Measurements from ENCODE around the gene CLK3.
A peak's percentile ranks its signal among the peaks of the same experiment; 100 is the strongest.

The CLK3 gene

GRCh38 chr15:74643665-74644204 is 28.1 kb downstream of the CLK3 start:
- no peak overlapping the region for H3K4me3 ChIP-seq (ENCODE audit: low read depth, low read length)
- TF ChIP-seq, protein P1, sequence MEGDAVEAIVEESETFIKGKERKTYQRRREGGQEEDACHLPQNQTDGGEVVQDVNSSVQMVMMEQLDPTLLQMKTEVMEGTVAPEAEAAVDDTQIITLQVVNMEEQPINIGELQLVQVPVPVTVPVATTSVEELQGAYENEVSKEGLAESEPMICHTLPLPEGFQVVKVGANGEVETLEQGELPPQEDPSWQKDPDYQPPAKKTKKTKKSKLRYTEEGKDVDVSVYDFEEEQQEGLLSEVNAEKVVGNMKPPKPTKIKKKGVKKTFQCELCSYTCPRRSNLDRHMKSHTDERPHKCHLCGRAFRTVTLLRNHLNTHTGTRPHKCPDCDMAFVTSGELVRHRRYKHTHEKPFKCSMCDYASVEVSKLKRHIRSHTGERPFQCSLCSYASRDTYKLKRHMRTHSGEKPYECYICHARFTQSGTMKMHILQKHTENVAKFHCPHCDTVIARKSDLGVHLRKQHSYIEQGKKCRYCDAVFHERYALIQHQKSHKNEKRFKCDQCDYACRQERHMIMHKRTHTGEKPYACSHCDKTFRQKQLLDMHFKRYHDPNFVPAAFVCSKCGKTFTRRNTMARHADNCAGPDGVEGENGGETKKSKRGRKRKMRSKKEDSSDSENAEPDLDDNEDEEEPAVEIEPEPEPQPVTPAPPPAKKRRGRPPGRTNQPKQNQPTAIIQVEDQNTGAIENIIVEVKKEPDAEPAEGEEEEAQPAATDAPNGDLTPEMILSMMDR (IDR thresholded peaks at IDR 0.05; ENCODE audit: low read depth, low read length), result no peak
- DNase-seq (ENCODE audit: low read depth, low spot score), result no peak
- in situ Hi-C loops (cut with HindIII; ENCODE audit: low sequenced_read_pairs), result no loop called here

DNA sequence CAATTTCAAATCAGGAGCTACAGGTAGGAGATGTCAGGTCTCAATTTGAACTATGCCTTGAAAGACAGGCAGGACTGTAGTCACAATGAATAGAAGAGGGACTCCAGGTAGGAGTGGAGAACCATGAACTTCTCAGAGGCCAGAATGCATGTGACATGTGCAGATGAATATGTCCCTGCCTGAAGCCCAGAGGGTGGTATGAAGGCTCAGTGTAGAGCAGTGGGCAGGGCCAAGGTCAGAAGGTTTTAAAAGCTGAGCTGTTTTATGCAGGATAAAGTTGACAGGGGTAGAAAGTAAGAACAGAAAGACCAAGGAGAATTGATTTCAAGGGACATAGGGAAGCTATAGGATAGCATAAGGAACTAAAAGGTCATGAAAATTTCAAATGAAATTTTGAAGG is 30.8 kb downstream of the CLK3 start:
- DNase-seq (ENCODE audit: low read depth, low spot score), result no peak
- TF ChIP-seq, protein P1 (IDR thresholded peaks at IDR 0.05; ENCODE audit: low read depth, low read length), result no peak
- in situ Hi-C loops (cut with HindIII; ENCODE audit: low sequenced_read_pairs), result no loop called here
- no peak overlapping the region for H3K4me3 ChIP-seq (ENCODE audit: low read depth, low read length)

DNA sequence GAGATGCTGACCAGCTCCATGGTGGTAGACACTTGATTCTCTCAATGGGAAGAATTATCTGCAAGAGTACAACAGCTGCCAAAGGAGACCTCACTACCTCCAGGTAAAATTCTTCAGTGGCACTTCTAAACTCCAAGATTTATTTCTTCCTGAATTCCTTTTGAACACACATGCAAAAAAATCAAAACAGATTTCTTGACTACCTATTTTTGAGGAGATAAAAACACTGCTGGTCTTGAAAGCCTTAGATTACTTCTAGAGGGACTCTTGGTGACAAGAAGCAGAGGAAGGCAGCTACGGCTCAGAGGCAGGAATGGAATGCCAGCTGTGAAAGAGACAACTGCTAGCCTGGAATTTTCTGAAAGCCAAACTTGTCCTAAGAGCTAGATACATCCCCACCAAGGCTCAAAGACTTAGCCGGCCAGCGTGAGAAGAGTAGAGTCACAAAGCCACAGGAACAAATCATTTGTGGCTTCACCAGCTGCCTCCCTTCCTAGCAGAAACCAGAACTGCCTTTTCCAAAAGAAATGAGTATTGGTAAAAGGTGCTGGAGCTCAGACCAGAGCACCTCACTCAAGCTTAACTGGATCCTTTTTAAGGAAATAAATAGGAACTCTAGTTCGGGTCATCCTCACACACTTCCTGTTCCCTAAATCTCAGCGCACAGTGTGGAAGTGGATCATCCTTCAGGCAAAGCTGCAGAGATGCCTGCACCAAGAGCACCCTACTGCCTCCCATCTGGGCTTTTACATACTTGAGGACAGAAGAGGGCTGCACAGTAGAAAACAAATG is 32.6 kb downstream of the CLK3 start:
- in situ Hi-C loops (cut with HindIII; ENCODE audit: low sequenced_read_pairs), result no loop called here

GRCh38 chr15:74651242-74651741 is 35.7 kb downstream of the CLK3 start:
- H3K4me3 ChIP-seq (ENCODE audit: low read depth, low read length), result no peak overlapping the region
- in situ Hi-C loops (cut with HindIII; ENCODE audit: low sequenced_read_pairs), result no loop called here
- TF ChIP-seq, protein P1 (IDR thresholded peaks at IDR 0.05; ENCODE audit: low read depth, low read length), result no peak
- peak; percentile 34 for DNase-seq (ENCODE audit: low read depth, low spot score)

More for the DNA sequence above, 32.6 kb downstream of the CLK3 start:
- no peak overlapping the region for H3K4me3 ChIP-seq (ENCODE audit: low read depth, low read length)
- no peak for DNase-seq (ENCODE audit: low read depth, low spot score)
- TF ChIP-seq, protein P1 (IDR thresholded peaks at IDR 0.05; ENCODE audit: low read depth, low read length), result no peak

GRCh38 chr15:74653426-74654102 is 37.9 kb downstream of the CLK3 start:
- TF ChIP-seq, protein P1 (IDR thresholded peaks at IDR 0.05; ENCODE audit: low read depth, low read length), result no peak
- H3K4me3 ChIP-seq (ENCODE audit: low read depth, low read length), result no peak overlapping the region
- peak; percentile 63 for DNase-seq (ENCODE audit: low read depth, low spot score)
- in situ Hi-C loops (cut with HindIII; ENCODE audit: low sequenced_read_pairs), result no loop called here

DNA sequence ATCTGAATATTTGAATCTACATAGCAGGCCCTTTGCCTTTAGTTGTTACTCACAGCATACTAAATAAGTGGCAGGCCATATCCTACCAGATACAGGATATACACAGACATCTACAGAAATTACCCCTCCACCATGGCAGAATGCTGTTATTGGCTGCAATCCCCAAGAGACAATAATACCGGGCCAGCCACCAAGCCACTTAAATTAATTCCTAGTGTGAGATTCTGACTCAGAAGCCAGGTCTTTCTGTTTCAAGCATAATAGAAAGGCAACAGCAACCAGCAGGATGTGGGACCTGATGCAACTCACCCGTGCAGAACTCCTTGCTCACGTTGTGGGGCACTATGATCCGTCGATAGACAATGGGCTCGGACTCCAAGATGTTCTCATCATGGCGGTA is 39.8 kb downstream of the CLK3 start:
- TF ChIP-seq, protein P1 (IDR thresholded peaks at IDR 0.05; ENCODE audit: low read depth, low read length), result no peak
- H3K4me3 ChIP-seq (ENCODE audit: low read depth, low read length), result no peak overlapping the region
- in situ Hi-C loops (cut with HindIII; ENCODE audit: low sequenced_read_pairs), result no loop called here
- DNase-seq (ENCODE audit: low read depth, low spot score), result peak; percentile 53

Data from astrocyte of the spinal cord (primary cell).